ENCODE data around the gene NAGS.

The NAGS gene

DNA sequence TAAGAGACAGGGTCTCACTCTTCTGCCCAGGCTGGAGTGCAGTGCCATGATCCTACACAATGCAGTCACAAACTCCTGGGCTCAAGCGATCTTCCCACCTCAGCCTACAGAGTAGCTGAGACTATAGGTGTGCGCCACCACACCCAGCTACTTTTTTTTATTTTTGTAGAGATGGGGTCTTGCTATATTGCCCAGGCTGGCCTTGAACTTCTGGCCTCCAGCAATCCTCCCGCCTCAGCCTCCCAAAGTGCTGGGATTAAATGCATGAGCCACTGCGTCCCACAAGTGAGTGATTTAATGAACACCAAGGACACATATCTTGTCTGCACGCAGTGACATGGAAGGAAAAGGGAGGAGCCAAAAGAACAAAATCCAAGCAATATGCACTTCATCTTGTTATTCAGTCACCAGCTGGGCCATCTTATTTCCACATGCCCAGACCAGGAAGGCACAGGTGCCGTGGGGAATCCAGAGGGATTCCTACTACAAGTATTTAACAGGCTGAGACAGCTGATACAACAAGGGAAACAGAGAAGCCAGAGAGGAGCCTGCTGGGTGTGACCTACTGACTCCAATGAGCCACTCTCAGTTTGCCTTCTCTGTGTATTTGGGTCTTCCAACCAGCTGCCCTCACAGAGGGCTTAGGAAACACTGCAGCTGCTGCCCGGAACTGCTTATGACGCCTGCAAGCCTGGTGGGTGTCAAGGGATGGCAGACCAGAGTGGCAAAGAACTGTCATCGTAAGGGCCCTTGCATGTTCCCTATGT lies 45.1 kb downstream of the NAGS start:
- H3K36me3 Mint-ChIP-seq (ENCODE audit: insufficient read depth), result peaks cover 60% of the 10 kb centered on the region
- ATAC-seq (replicated peaks) (no peak), DNase-seq (no peak)
- H3K9me3 Mint-ChIP-seq, result no peaks in the 10 kb centered on the region
- no peaks in the 10 kb centered on the region for H3K27me3 Mint-ChIP-seq
- H3K27ac Mint-ChIP-seq, result no peak overlapping the region
- H3K4me3 Mint-ChIP-seq, result no peak overlapping the region
- H3K4me1 Mint-ChIP-seq (ENCODE audit: low read depth in 2 of 2), result peaks cover 8 to 13% of the 10 kb centered on the region in 2 donors

GRCh38 chr17:44053125-44053872 lies 48.9 kb downstream of the NAGS start:
- ATAC-seq (replicated peaks) (no peak), DNase-seq (no peak)
- Mint-ChIP-seq H3K27me3 (no peaks in the 10 kb centered on the region), H3K4me1 (ENCODE audit: low read depth in 2 of 2) (peaks cover 11 to 16% of the 10 kb centered on the region in 2 donors), H3K4me3 (no peak overlapping the region), H3K9me3 (no peaks in the 10 kb centered on the region), H3K36me3 (ENCODE audit: insufficient read depth) (peaks cover 68% of the 10 kb centered on the region), H3K27ac (peak overlapping the region; percentile 64 to 82)
